Thoracic aorta (tissue), 2 donors: ENCODE results near the gene MYLK. TPM values are rescaled to one million over a fixed set of nuclear protein-coding genes. Genes with fewer than 3 reads are reported as not detected.
A peak's percentile ranks its signal among the peaks of the same experiment; 100 is the strongest.

Experiments
- ATAC-seq: fragments of 150-250 bp; one replicate; pipeline ENCODE4 v1.8.0; 2017; ENCODE audit warnings: low read depth; ENCODE audit not compliant: insufficient number of reproducible peaks, low FRiP score
- DNase-seq: peaks from one replicate; pipeline ENCODE4 v3.0.0-alpha.2; 2020; ENCODE audit warnings: low spot score
- H3K27ac ChIP-seq, 2 donors: fragments of 200-600 bp; sonication (generic); 1 replicate in 1 of 2; 2 replicates in 1 of 2; pipeline ENCODE4 v1.5.1; 2016; ENCODE audit warnings: mild to moderate bottlenecking in 2 of 2, moderate library complexity in 2 of 2
- H3K27me3 ChIP-seq: fragments of 200-600 bp; sonication (generic); replicated peaks from 2 replicates; pipeline ENCODE4 v1.6.0; 2016; ENCODE audit warnings: mild to moderate bottlenecking; ENCODE audit not compliant: insufficient read depth
- H3K36me3 ChIP-seq: fragments of 200-600 bp; sonication (generic); one replicate; pipeline ENCODE4 v1.5.1; 2016
- H3K4me1 ChIP-seq, 2 donors: fragments of 200-600 bp; sonication (generic); 1 replicate in 1 of 2; 2 replicates in 1 of 2; pipeline versions ENCODE4 v1.5.1 to v1.6.0; 2016; ENCODE audit warnings: low read depth in 2 of 2, mild to moderate bottlenecking in 1 of 2; ENCODE audit not compliant: control insufficient read depth in 1 of 2
- H3K4me3 ChIP-seq: fragments of 200-600 bp; sonication (generic); 2 replicates; pipeline ENCODE4 v1.5.1; 2016; ENCODE audit warnings: mild to moderate bottlenecking
- H3K9me3 ChIP-seq: fragments of 200-600 bp; sonication (generic); 2 replicates; pipeline ENCODE4 v1.5.1; 2016
- total RNA-seq, 2 donors: library from RNA; depleted of rRNA; stranded (reverse); fragments of >200 nt; gene quantifications; one replicate each; pipeline versions ENCODE4 v1.1.0 to v1.2.3, GENCODE V29; 2016
- TF ChIP-seq, protein P1 (sequence below): fragments of 200-600 bp; sonication (generic); IDR thresholded peaks from one replicate; pipeline ENCODE4 v1.5.1; 2019; ENCODE audit warnings: antibody characterized with exemption

The MYLK gene
- total RNA-seq, 2 donors from 2014 or later: 483 to 563 TPM

DNA sequence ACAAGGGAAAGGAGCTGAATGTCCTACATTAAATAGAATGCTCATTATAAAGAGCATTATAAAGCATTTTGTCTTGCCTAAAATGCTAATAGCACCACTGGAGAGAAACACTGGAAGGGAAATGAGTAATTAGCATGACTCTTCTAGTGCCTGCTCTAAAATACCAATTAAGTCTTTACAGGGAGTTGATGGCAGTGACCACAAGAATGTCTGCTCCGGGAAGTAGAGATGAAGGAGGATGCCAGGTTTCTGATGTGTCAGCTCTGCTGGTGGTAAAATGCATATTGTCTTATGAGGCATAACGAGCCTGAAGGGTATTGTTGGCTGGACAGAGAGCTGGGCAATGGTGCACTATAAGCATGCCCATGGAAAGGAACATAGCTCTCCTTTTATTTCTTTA, 49.5 kb downstream of the MYLK start:
- ATAC-seq: no peak

DNA sequence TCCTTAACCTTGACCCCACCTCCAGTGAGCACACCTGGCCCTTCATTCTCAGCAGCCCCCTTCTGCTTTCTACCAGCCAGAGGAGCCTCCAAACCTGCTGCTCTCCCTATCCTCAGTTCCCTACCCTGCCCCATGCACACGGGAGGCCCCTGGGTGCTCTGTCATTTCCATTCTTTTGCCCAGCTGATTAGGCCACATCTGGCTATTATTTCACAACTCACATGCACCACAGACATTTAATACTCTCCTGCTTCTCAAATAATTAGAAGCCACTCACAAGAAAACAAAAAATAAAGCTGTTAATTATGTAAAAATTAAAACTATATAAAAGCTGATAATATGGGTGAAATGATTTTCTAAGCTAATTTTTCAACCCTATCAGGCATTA, 50.7 kb downstream of the MYLK start:
- DNase-seq: no peak
- Histone ChIP-seq H3K27me3 (no peaks in the 10 kb centered on the region), H3K36me3 (peaks cover 7% of the 10 kb centered on the region), H3K4me1 (peaks cover 0 to 15% of the 10 kb centered on the region in 2 donors), H3K27ac (no peak overlapping the region), H3K4me3 (no peak overlapping the region), H3K9me3 (peaks cover 6% of the 10 kb centered on the region)
- TF ChIP-seq, protein P1, sequence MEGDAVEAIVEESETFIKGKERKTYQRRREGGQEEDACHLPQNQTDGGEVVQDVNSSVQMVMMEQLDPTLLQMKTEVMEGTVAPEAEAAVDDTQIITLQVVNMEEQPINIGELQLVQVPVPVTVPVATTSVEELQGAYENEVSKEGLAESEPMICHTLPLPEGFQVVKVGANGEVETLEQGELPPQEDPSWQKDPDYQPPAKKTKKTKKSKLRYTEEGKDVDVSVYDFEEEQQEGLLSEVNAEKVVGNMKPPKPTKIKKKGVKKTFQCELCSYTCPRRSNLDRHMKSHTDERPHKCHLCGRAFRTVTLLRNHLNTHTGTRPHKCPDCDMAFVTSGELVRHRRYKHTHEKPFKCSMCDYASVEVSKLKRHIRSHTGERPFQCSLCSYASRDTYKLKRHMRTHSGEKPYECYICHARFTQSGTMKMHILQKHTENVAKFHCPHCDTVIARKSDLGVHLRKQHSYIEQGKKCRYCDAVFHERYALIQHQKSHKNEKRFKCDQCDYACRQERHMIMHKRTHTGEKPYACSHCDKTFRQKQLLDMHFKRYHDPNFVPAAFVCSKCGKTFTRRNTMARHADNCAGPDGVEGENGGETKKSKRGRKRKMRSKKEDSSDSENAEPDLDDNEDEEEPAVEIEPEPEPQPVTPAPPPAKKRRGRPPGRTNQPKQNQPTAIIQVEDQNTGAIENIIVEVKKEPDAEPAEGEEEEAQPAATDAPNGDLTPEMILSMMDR: no peak
- ATAC-seq: no peak

More for the DNA sequence above, 49.5 kb downstream of the MYLK start:
- Histone ChIP-seq H3K27ac (peak overlapping the region in 1 of 2 donors; percentile 1), H3K27me3 (no peaks in the 10 kb centered on the region), H3K9me3 (peaks cover 6% of the 10 kb centered on the region), H3K4me1 (peaks cover 0 to 15% of the 10 kb centered on the region in 2 donors), H3K36me3 (no peaks in the 10 kb centered on the region), H3K4me3 (no peak overlapping the region)
- no peak for DNase-seq
- TF ChIP-seq, protein P1: no peak

DNA sequence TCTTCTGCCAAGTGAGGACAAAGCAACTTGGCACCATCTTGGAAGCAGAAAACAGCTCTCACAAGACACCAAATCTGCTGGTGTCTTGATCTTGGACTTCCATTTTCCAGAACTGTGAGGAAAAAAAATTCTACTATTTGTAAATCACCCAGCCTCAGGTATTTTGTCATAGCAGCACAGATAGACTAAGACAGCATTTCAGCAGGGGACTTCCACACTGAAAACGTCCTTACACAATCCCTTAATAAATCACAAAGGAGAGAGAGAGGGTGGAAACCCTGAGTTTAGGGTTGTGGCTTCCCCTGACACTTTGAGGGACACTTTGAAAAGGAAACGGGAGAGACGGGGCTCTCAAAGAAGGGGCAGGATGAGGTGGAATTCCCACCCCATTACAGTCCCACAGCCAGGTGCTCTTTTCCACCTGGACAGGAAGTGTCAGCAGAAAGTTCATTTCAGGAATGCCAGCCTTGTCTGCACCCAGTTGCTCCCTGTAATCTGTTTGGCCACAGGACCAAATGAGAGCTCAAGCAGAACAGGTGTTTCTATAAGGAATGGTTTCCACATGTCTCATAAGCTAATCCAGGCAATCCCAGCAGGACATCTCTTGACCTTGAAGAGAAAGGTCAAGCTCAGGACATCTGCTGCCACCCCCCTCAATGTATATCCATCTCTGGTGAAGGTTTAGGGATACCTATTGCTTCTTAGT, 51.3 kb downstream of the MYLK start:
- Histone ChIP-seq H3K4me3 (no peak overlapping the region), H3K27me3 (no peaks in the 10 kb centered on the region), H3K36me3 (peaks cover 7% of the 10 kb centered on the region), H3K27ac (no peak overlapping the region), H3K9me3 (peaks cover 8% of the 10 kb centered on the region), H3K4me1 (peaks cover 0 to 15% of the 10 kb centered on the region in 2 donors)
- TF ChIP-seq, protein P1: no peak
- ATAC-seq (no peak), DNase-seq (no peak)

DNA sequence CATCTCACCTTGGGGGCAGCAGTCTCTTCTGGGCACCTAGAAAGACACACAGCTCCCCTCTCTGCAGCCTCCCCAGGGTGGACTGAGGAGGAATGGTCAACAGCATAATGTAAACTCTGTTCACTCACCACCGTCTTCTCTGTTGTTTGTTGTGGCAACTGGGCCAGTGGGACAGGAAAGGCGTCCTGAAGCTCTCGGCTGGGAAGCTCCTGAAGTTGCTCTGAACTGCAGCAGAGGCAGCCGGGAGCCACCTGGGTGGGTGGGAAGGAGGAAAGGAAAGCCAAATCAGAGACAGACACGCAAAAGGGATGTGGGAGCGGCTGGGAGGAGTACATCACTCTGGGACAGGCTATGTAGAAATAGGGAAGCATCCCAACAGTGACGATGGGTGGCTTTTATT, 52.7 kb downstream of the MYLK start:
- no peak for ATAC-seq
- TF ChIP-seq, protein P1: no peak
- H3K27me3 ChIP-seq: no peaks in the 10 kb centered on the region
- peaks cover 12% of the 10 kb centered on the region for H3K36me3 ChIP-seq
- H3K4me3 ChIP-seq: no peak overlapping the region
- H3K27ac ChIP-seq: peak overlapping the region; percentile 15
- H3K9me3 ChIP-seq: peaks cover 16% of the 10 kb centered on the region
- no peak for DNase-seq
- H3K4me1 ChIP-seq: peaks cover 0 to 15% of the 10 kb centered on the region in 2 donors

DNA sequence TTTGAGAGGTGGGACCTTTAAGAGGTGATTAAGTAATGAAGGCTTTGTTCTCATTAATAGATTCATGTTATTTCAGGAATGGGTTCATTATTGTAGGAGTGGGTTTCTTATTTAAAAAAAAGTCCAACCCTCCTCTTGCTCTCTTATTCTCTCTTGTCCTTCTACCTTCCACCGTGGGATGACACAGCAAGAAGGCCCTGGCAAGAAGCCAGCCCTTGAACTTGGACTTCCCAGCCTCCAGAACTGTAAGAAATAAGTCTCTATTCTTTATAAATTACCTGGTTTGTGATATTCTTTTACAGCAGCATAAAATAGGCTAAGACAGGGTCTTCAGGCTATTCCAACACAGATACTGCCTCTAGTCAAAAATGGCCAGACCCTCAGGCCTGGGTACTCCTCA, 62.2 kb downstream of the MYLK start:
- Histone ChIP-seq H3K27ac (no peak overlapping the region), H3K4me3 (no peak overlapping the region), H3K36me3 (peaks cover 26% of the 10 kb centered on the region), H3K4me1 (peaks cover 22 to 25% of the 10 kb centered on the region in 2 donors), H3K9me3 (peaks cover 5% of the 10 kb centered on the region), H3K27me3 (no peaks in the 10 kb centered on the region)
- no peak for DNase-seq
- TF ChIP-seq, protein P1: no peak
- no peak for ATAC-seq
